Liver (tissue), 3 donors: ENCODE results near the gene DHRS2.

Experiments used
- EGR1 ChIP-seq, 2 donors: IDR thresholded peaks; 2 replicates each; pipeline ENCODE4 v1.6.1; 2016 to 2018; ENCODE audit warnings: antibody characterized with exemption in 2 of 2, low read depth in 2 of 2
- FOXA1 ChIP-seq: IDR thresholded peaks from 2 replicates; pipeline ENCODE4 v1.6.1; 2016; ENCODE audit warnings: antibody characterized with exemption
- TAF1 ChIP-seq: conservative IDR thresholded peaks from 2 replicates; pipeline ENCODE4 v1.6.1; 2016; ENCODE audit warnings: antibody characterized with exemption, mild to moderate bottlenecking
- TF ChIP-seq, protein P1 (sequence below): fragments of 150-350 bp; IDR thresholded peaks from 2 replicates; pipeline ENCODE4 v1.5.1; 2017; ENCODE audit warnings: improper control_type of control experiment, low read depth, low read length; ENCODE audit not compliant: missing input control
- TF ChIP-seq, protein P2 (sequence below): IDR thresholded peaks from 2 replicates; pipeline ENCODE4 v1.6.1; 2016; ENCODE audit warnings: antibody characterized with exemption, mild to moderate bottlenecking
- TF ChIP-seq, protein P3 (sequence below): IDR thresholded peaks from 2 replicates; pipeline ENCODE4 v1.6.1; 2016; ENCODE audit warnings: antibody characterized with exemption
- donor health status: healthy.
- donor health status: healthy.

DNA sequence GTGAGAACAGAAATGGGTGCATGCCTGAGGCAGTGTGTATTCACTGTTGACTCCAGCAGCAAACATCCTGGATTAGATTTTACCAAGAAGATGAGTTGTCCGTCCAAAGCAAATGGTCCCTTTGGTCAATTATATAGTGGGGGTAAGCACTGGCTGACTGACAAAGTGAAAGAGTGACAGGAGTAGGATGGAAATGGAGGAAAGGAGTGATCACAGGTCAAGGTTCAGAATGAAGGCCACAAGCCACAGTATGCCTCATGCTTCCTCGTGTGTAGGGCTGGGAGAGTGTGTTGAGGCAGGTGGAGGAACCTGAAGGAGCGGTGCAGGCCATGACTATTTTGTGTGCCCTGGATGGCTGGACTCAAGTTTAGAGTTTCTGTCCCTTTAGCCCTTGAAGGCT lies 14.3 kb downstream of the DHRS2 start:
- TF ChIP-seq, protein P1, sequence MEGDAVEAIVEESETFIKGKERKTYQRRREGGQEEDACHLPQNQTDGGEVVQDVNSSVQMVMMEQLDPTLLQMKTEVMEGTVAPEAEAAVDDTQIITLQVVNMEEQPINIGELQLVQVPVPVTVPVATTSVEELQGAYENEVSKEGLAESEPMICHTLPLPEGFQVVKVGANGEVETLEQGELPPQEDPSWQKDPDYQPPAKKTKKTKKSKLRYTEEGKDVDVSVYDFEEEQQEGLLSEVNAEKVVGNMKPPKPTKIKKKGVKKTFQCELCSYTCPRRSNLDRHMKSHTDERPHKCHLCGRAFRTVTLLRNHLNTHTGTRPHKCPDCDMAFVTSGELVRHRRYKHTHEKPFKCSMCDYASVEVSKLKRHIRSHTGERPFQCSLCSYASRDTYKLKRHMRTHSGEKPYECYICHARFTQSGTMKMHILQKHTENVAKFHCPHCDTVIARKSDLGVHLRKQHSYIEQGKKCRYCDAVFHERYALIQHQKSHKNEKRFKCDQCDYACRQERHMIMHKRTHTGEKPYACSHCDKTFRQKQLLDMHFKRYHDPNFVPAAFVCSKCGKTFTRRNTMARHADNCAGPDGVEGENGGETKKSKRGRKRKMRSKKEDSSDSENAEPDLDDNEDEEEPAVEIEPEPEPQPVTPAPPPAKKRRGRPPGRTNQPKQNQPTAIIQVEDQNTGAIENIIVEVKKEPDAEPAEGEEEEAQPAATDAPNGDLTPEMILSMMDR, result no peak
- TF ChIP-seq TAF1 (no peak), FOXA1 (no peak), EGR1 (IDR thresholded peaks at IDR 0.05; ENCODE audit: low read depth in 2 of 2) (no peak)
- TF ChIP-seq, protein P2, sequence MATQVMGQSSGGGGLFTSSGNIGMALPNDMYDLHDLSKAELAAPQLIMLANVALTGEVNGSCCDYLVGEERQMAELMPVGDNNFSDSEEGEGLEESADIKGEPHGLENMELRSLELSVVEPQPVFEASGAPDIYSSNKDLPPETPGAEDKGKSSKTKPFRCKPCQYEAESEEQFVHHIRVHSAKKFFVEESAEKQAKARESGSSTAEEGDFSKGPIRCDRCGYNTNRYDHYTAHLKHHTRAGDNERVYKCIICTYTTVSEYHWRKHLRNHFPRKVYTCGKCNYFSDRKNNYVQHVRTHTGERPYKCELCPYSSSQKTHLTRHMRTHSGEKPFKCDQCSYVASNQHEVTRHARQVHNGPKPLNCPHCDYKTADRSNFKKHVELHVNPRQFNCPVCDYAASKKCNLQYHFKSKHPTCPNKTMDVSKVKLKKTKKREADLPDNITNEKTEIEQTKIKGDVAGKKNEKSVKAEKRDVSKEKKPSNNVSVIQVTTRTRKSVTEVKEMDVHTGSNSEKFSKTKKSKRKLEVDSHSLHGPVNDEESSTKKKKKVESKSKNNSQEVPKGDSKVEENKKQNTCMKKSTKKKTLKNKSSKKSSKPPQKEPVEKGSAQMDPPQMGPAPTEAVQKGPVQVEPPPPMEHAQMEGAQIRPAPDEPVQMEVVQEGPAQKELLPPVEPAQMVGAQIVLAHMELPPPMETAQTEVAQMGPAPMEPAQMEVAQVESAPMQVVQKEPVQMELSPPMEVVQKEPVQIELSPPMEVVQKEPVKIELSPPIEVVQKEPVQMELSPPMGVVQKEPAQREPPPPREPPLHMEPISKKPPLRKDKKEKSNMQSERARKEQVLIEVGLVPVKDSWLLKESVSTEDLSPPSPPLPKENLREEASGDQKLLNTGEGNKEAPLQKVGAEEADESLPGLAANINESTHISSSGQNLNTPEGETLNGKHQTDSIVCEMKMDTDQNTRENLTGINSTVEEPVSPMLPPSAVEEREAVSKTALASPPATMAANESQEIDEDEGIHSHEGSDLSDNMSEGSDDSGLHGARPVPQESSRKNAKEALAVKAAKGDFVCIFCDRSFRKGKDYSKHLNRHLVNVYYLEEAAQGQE, result no peak
- TF ChIP-seq, protein P3, sequence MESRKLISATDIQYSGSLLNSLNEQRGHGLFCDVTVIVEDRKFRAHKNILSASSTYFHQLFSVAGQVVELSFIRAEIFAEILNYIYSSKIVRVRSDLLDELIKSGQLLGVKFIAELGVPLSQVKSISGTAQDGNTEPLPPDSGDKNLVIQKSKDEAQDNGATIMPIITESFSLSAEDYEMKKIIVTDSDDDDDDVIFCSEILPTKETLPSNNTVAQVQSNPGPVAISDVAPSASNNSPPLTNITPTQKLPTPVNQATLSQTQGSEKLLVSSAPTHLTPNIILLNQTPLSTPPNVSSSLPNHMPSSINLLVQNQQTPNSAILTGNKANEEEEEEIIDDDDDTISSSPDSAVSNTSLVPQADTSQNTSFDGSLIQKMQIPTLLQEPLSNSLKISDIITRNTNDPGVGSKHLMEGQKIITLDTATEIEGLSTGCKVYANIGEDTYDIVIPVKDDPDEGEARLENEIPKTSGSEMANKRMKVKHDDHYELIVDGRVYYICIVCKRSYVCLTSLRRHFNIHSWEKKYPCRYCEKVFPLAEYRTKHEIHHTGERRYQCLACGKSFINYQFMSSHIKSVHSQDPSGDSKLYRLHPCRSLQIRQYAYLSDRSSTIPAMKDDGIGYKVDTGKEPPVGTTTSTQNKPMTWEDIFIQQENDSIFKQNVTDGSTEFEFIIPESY, result no peak
